Uterus (tissue), 2 donors: ENCODE data around the gene RANBP9.

ENCODE experiments used
- POLR2A ChIP-seq, 2 donors: fragments of 450-650 bp; IDR thresholded peaks; one replicate each; pipeline ENCODE4 v1.6.1; 2016; ENCODE audit warnings: antibody characterized with exemption in 2 of 2, mild to moderate bottlenecking in 1 of 2, moderate library complexity in 1 of 2
- TF ChIP-seq, protein P1 (sequence below), 4 experiments: fragments of 200-600 bp in 2 of 4; fragments of 450-650 bp in 2 of 4; sonication (generic) in 2 of 4; IDR thresholded peaks; one replicate each; pipeline ENCODE4 v1.5.1; 2016 to 2019; ENCODE audit warnings: antibody characterized with exemption in 4 of 4, mild to moderate bottlenecking in 2 of 4, moderate library complexity in 1 of 4

DNA sequence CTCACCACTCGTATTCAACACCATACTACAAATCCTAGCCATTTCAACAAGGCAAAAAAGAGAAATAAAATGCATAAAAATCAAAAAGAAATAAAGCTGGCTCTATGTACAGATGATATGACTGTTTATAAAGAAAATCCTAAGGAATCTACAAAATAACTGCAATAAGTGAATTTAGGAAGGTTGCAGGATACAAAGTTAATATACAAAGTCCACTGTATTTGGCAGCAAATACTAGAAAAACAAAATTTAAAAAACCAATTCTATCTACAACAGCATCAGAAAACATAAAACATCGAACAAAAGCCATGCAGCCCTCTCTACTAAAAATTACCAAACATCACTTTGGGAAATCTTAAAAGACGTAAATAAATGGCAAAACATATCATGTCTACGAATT lies 47.6 kb downstream of the RANBP9 start:
- TF ChIP-seq, protein P1, sequence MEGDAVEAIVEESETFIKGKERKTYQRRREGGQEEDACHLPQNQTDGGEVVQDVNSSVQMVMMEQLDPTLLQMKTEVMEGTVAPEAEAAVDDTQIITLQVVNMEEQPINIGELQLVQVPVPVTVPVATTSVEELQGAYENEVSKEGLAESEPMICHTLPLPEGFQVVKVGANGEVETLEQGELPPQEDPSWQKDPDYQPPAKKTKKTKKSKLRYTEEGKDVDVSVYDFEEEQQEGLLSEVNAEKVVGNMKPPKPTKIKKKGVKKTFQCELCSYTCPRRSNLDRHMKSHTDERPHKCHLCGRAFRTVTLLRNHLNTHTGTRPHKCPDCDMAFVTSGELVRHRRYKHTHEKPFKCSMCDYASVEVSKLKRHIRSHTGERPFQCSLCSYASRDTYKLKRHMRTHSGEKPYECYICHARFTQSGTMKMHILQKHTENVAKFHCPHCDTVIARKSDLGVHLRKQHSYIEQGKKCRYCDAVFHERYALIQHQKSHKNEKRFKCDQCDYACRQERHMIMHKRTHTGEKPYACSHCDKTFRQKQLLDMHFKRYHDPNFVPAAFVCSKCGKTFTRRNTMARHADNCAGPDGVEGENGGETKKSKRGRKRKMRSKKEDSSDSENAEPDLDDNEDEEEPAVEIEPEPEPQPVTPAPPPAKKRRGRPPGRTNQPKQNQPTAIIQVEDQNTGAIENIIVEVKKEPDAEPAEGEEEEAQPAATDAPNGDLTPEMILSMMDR (IDR thresholded peaks at IDR 0.05) = no peak
- no peak for TF ChIP-seq POLR2A (IDR thresholded peaks at IDR 0.05)
